H1 (cell line): ENCODE results near the gene TLX1. TPM values are rescaled to one million over a fixed set of nuclear protein-coding genes. Genes with fewer than 3 reads are reported as not detected.

ENCODE experiments used
- CBX5 ChIP-seq: fragments of 300-800, 300-1000 bp; sonication (generic); IDR thresholded peaks from 2 replicates; pipeline ENCODE4 v1.7.1; 2016; ENCODE audit warnings: antibody characterized with exemption, low read length, low read depth
- E2F6 ChIP-seq: IDR thresholded peaks from 2 replicates; pipeline ENCODE4 v1.6.1; 2012; ENCODE audit warnings: inconsistent platforms
- HDAC2 ChIP-seq, 2 experiments: fragments of 300-600 bp in 1 of 2; sonication (generic) in 1 of 2; IDR thresholded peaks; 2 replicates each; pipeline ENCODE4 v1.6.1; 2011 to 2012; ENCODE audit warnings: low read depth in 2 of 2, low read length in 2 of 2, mild to moderate bottlenecking in 2 of 2, moderate library complexity in 2 of 2, borderline replicate concordance in 1 of 2, inconsistent platforms in 1 of 2
- KDM1A ChIP-seq: fragments of 200-600, 300-600 bp; sonication (generic); IDR thresholded peaks from 2 replicates; pipeline ENCODE4 v1.7.1; 2016; ENCODE audit warnings: mild to moderate bottlenecking, low read length, borderline replicate concordance
- SAP30 ChIP-seq: fragments of 300-600 bp; sonication (generic); IDR thresholded peaks from 2 replicates; pipeline ENCODE4 v1.7.1; 2012; ENCODE audit warnings: low read length, moderate library complexity, mild to moderate bottlenecking, inconsistent platforms; ENCODE audit not compliant: insufficient read depth, insufficient replicate concordance
- TEAD4 ChIP-seq: IDR thresholded peaks from 2 replicates; pipeline ENCODE4 v1.6.1; 2012; ENCODE audit warnings: low read depth, low read length, inconsistent platforms, mixed read lengths
- polyA plus RNA-seq, 7 experiments: library from polyadenylated mRNA; depleted of rRNA in 3 of 7; stranded (reverse) in 5 of 7; unstranded in 2 of 7; fragments of >200 nt in 5 of 7; fragments of 200-250 nt in 2 of 7; gene quantifications; 1 replicate in 5 of 7; 2 replicates in 1 of 7; 4 replicates in 1 of 7; pipeline versions ENCODE4 v1.2.1 to v1.2.3, GENCODE V29; 2011 to 2013; ENCODE audit warnings: missing spikeins in 2 of 7, mixed read lengths in 2 of 7
- total RNA-seq: library from RNA; stranded (reverse); fragmentation: NEBNext Ultra II Directional; extraction: Animal tissue kit (Norgen Biotek cat#: 25700); gene quantifications from 2 replicates; pipeline ENCODE4 v1.2.1, GENCODE V29; 2021
- TF ChIP-seq, protein P1 (sequence below): IDR thresholded peaks from 2 replicates; pipeline ENCODE4 v1.6.1; 2012; ENCODE audit warnings: inconsistent platforms

TLX1 gene
- total and polyA plus RNA-seq, 2 of the 8 experiments (the other 6 are each of a cell fraction or from before 2014, with no cell fraction given), result not detected

- no peak for TF ChIP-seq HDAC2 (IDR thresholded peaks at IDR 0.05; ENCODE audit: borderline replicate concordance in 1 of 2, low read depth in 2 of 2, low read length in 2 of 2)
- no peak for TF ChIP-seq CBX5
- TF ChIP-seq SAP30, result no peak
- no peak for TF ChIP-seq E2F6
- TF ChIP-seq, protein P1, sequence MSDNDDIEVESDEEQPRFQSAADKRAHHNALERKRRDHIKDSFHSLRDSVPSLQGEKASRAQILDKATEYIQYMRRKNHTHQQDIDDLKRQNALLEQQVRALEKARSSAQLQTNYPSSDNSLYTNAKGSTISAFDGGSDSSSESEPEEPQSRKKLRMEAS, result no peak
- TF ChIP-seq KDM1A, result no peak
- no peak for TF ChIP-seq TEAD4
- TF ChIP-seq, all 59 proteins: peak for 0
Observed at GRCh38 chr10:101101372-101101881, 29.7 kb upstream of the TLX1 start (continued).
